SK-N-SH (cell line): Measurements from ENCODE around the gene SPEM1.

Source experiments
- CHD2 ChIP-seq: fragments of 150-350 bp; IDR thresholded peaks from 2 replicates; pipeline ENCODE4 v1.6.1; 2018; ENCODE audit warnings: low read length; ENCODE audit not compliant: partially characterized antibody
- EP300 ChIP-seq, 2 experiments: IDR thresholded peaks; 2 replicates each; pipeline versions ENCODE4 v1.4.0 to v1.6.1; 2012; ENCODE audit warnings: borderline replicate concordance in 1 of 2, low read depth in 1 of 2, low read length in 1 of 2
- FOXJ3 ChIP-seq: sonication (generic); formaldehyde crosslinking; IDR thresholded peaks from 2 replicates; pipeline ENCODE4 v1.5.1; 2020; ENCODE audit warnings: mild to moderate bottlenecking, missing genetic modification reagents
- JUND ChIP-seq: IDR thresholded peaks from 2 replicates; pipeline ENCODE4 v1.4.0; 2012
- POLR2AphosphoS5 ChIP-seq: IDR thresholded peaks from 2 replicates; pipeline ENCODE4 v1.6.1; 2012; ENCODE audit warnings: low read depth, low read length
- RCOR1 ChIP-seq: fragments of 150-350 bp; IDR thresholded peaks from 2 replicates; pipeline ENCODE4 v1.6.1; 2017; ENCODE audit warnings: antibody characterized with exemption, low read length
- RFX5 ChIP-seq: IDR thresholded peaks from 2 replicates; pipeline ENCODE4 v1.6.1; 2012; ENCODE audit warnings: mild to moderate bottlenecking, improper control_type of control experiment, low read length
- RXRA ChIP-seq: IDR thresholded peaks from 2 replicates; pipeline ENCODE4 v1.4.0; 2012; ENCODE audit warnings: low read depth, mild to moderate bottlenecking, borderline replicate concordance
- TAF1 ChIP-seq: IDR thresholded peaks from 2 replicates; pipeline ENCODE4 v1.6.1; 2012; ENCODE audit warnings: low read depth, mild to moderate bottlenecking, low read length, moderate library complexity, borderline replicate concordance
- USF2 ChIP-seq: fragments of 150-350 bp; IDR thresholded peaks from 2 replicates; pipeline ENCODE4 v1.6.1; 2017; ENCODE audit warnings: antibody characterized with exemption, low read length, low read depth, borderline replicate concordance
- TF ChIP-seq, protein P1 (sequence below): fragments of 200-600 bp; sonication (generic); IDR thresholded peaks from 2 replicates; pipeline ENCODE4 v1.6.1; 2017; ENCODE audit warnings: antibody characterized with exemption, mild to moderate bottlenecking, moderate library complexity
- TF ChIP-seq, protein P2 (sequence below): IDR thresholded peaks from 2 replicates; pipeline ENCODE4 v1.4.0; 2012; ENCODE audit warnings: low read depth
- TF ChIP-seq, protein P3 (sequence below): fragments of 150-350 bp; IDR thresholded peaks from 2 replicates; pipeline ENCODE4 v1.6.1; 2016; ENCODE audit warnings: mild to moderate bottlenecking, low read depth, low read length

DNA sequence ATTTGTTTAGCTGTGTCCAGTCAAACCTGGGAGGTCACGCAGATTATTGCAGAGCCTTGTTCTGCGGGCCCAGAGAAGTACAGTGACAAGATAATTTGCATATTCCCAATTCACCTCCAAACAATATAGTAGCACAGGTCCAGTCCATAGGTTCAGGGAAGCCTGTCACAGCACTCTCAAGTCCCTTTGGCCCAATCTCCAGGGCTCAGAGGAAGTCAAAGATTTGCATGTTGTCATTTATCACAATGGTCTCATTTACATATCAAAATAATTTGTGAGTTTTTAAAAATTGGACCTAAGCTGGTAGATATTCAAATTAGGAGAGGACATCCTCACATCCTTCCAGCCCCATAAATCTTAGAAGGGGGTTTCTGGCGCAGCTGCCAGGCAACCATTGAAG is 47.4 kb downstream of the SPEM1 start:
- TF ChIP-seq, protein P1, sequence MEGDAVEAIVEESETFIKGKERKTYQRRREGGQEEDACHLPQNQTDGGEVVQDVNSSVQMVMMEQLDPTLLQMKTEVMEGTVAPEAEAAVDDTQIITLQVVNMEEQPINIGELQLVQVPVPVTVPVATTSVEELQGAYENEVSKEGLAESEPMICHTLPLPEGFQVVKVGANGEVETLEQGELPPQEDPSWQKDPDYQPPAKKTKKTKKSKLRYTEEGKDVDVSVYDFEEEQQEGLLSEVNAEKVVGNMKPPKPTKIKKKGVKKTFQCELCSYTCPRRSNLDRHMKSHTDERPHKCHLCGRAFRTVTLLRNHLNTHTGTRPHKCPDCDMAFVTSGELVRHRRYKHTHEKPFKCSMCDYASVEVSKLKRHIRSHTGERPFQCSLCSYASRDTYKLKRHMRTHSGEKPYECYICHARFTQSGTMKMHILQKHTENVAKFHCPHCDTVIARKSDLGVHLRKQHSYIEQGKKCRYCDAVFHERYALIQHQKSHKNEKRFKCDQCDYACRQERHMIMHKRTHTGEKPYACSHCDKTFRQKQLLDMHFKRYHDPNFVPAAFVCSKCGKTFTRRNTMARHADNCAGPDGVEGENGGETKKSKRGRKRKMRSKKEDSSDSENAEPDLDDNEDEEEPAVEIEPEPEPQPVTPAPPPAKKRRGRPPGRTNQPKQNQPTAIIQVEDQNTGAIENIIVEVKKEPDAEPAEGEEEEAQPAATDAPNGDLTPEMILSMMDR = no peak
- TF ChIP-seq EP300 (IDR thresholded peaks at IDR 0.05; ENCODE audit: borderline replicate concordance in 1 of 2, low read depth in 1 of 2, low read length in 1 of 2) (no peak), RCOR1 (no peak), CHD2 (no peak), POLR2AphosphoS5 (no peak), JUND (no peak), RXRA (no peak), TAF1 (no peak), USF2 (no peak), FOXJ3 (CRISPR knock-in tag) (no peak), RFX5 (no peak)
- TF ChIP-seq, protein P2, sequence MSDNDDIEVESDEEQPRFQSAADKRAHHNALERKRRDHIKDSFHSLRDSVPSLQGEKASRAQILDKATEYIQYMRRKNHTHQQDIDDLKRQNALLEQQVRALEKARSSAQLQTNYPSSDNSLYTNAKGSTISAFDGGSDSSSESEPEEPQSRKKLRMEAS = no peak
- TF ChIP-seq, protein P3, sequence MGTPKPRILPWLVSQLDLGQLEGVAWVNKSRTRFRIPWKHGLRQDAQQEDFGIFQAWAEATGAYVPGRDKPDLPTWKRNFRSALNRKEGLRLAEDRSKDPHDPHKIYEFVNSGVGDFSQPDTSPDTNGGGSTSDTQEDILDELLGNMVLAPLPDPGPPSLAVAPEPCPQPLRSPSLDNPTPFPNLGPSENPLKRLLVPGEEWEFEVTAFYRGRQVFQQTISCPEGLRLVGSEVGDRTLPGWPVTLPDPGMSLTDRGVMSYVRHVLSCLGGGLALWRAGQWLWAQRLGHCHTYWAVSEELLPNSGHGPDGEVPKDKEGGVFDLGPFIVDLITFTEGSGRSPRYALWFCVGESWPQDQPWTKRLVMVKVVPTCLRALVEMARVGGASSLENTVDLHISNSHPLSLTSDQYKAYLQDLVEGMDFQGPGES = no peak
